OCI-LY7 (cell line): ENCODE measurements around the gene BAHCC1. TPM values are rescaled to one million over a fixed set of nuclear protein-coding genes. Genes with fewer than 3 reads are reported as not detected.

ENCODE experiments used
- BruUV-seq: library from RNA; stranded (reverse); fragments of 400-500 nt; replicated peaks from 2 replicates; lab custom pipeline; 2021; lab: Mats Ljungman, UMichigan
- CTCF ChIA-PET: fragments of 300-600 bp; sonication (Branson Sonifier 250); formaldehyde crosslinking; loops from one replicate; lab custom pipeline; 2022; ENCODE audit warnings: antibody characterized with exemption; ENCODE audit not compliant: unreplicated experiment; lab: Charles Lee
- POLR2A ChIA-PET: fragments of 300-600 bp; sonication (Branson Sonifier 250); formaldehyde crosslinking; loops from one replicate; lab custom pipeline; 2022; ENCODE audit warnings: antibody characterized with exemption; lab: Charles Lee
- DNase-seq: peaks from one replicate; pipeline ENCODE4 v3.0.0-alpha.2; 2015; ENCODE audit warnings: low spot score
- H2AFZ ChIP-seq: fragments of 200-600 bp; sonication (generic), shearing (Covaris generic); 2 replicates; pipeline ENCODE4 v1.6.1; 2014; ENCODE audit warnings: mild to moderate bottlenecking, antibody characterized with exemption, low read length, moderate library complexity
- H3K27ac ChIP-seq: fragments of 200-600 bp; sonication (generic); 2 replicates; pipeline ENCODE4 v1.5.1; 2014; ENCODE audit warnings: mixed run types, low read depth, mild to moderate bottlenecking, moderate library complexity, low read length, inconsistent platforms; ENCODE audit not compliant: poor library complexity, severe bottlenecking
- H3K36me3 ChIP-seq: fragments of 200-600 bp; sonication (generic); 2 replicates; pipeline ENCODE4 v1.6.1; 2014; ENCODE audit warnings: mild to moderate bottlenecking, antibody characterized with exemption, low read length, moderate library complexity, mixed read lengths; ENCODE audit not compliant: insufficient read depth
- H3K4me1 ChIP-seq: fragments of 200-600 bp; sonication (generic); 2 replicates; pipeline ENCODE4 v1.5.1; 2014; ENCODE audit warnings: mild to moderate bottlenecking, low read length; ENCODE audit not compliant: insufficient read depth, poor library complexity, severe bottlenecking
- H3K4me2 ChIP-seq: fragments of 200-600 bp; sonication (generic); 2 replicates; pipeline ENCODE4 v1.6.1; 2014; ENCODE audit warnings: mild to moderate bottlenecking, low read length
- H3K4me3 ChIP-seq: fragments of 200-600 bp; sonication (generic); 2 replicates; pipeline ENCODE4 v1.5.1; 2014; ENCODE audit warnings: mild to moderate bottlenecking, low read depth, low read length; ENCODE audit not compliant: poor library complexity, severe bottlenecking
- H3K79me2 ChIP-seq: fragments of 200-600 bp; sonication (generic); 2 replicates; pipeline ENCODE4 v1.6.1; 2016; ENCODE audit warnings: low read depth, mild to moderate bottlenecking, low read length, moderate library complexity, mixed read lengths; ENCODE audit not compliant: insufficient read depth
- H3K9me2 ChIP-seq: fragments of 200-600 bp; sonication (generic); 2 replicates; pipeline ENCODE4 v1.6.1; 2016; ENCODE audit warnings: mild to moderate bottlenecking, low read length, mixed read lengths; ENCODE audit not compliant: insufficient read depth
- H3K9me3 ChIP-seq: fragments of 200-600 bp; sonication (generic); 2 replicates; pipeline ENCODE4 v1.6.1; 2014; ENCODE audit warnings: mild to moderate bottlenecking, mixed run types, low read length, mixed read lengths
- H4K20me1 ChIP-seq: fragments of 200-600 bp; sonication (generic); 2 replicates; pipeline ENCODE4 v1.6.1; 2014; ENCODE audit warnings: mild to moderate bottlenecking, antibody characterized with exemption, low read length, moderate library complexity, mixed read lengths; ENCODE audit not compliant: insufficient read depth
- EZH2phosphoT487 ChIP-seq: fragments of 200-600 bp; sonication (generic); IDR thresholded peaks from 2 replicates; pipeline ENCODE4 v1.6.1; 2018; ENCODE audit warnings: low read depth, borderline replicate concordance, mild to moderate bottlenecking, mixed run types, antibody characterized with exemption, low read length, moderate library complexity, mixed read lengths
- intact Hi-C: fragments of 100-400 bp; cut with micrococcal nuclease; formaldehyde crosslinking; loops from one replicate; pipeline ENCODE4 v1.10.0; 2022; ENCODE audit not compliant: unreplicated experiment
- total RNA-seq, 2 experiments: library from RNA; depleted of rRNA in 1 of 2; stranded (reverse); fragments of >200 nt in 1 of 2; shearing (Covaris generic) in 1 of 2; gene quantifications; 2 replicates each; pipeline ENCODE4 v1.2.3, GENCODE V29; 2014 to 2022
- TF ChIP-seq, protein P1 (sequence below): fragments of 200-600 bp; sonication (generic); conservative IDR thresholded peaks from 2 replicates; pipeline ENCODE4 v1.5.1; 2014; ENCODE audit warnings: mild to moderate bottlenecking, antibody characterized with exemption, low read length, moderate library complexity, mixed read lengths

Gene BAHCC1
- total RNA-seq, 2 experiments from 2014 or later, result 5.2 to 5.5 TPM

DNA sequence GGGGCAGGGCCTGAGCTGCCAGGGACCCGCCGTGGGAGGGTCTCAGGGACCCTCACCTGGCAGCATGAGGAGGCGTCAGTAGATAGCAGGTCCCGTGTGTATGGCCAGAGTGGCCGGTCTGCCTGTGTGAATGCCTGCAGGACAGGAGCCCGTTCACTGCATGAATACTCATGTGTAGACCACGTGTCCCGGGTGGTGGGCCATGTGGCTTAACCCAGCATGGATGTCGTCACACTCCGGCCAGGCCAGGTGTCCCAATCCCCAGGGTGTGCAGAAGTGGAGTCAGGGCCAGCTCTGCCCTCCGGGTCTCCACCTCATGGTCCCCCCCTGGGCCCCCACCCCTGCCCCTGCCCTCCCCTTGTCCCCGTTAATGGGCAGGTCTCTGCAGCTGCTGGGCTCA, 53.7 kb downstream of the BAHCC1 start:
- H3K36me3 ChIP-seq, result no peaks in the 10 kb centered on the region
- H3K79me2 ChIP-seq, result no peaks in the 10 kb centered on the region
- H2AFZ ChIP-seq, result no peak overlapping the region
- no peaks in the 10 kb centered on the region for H3K9me2 ChIP-seq
- DNase-seq, result no peak
- no peak overlapping the region for H3K27ac ChIP-seq
- CTCF ChIA-PET, result no interaction called here
- H3K4me3 ChIP-seq, result no peak overlapping the region
- no peak overlapping the region for H3K4me2 ChIP-seq
- TF ChIP-seq, protein P1, sequence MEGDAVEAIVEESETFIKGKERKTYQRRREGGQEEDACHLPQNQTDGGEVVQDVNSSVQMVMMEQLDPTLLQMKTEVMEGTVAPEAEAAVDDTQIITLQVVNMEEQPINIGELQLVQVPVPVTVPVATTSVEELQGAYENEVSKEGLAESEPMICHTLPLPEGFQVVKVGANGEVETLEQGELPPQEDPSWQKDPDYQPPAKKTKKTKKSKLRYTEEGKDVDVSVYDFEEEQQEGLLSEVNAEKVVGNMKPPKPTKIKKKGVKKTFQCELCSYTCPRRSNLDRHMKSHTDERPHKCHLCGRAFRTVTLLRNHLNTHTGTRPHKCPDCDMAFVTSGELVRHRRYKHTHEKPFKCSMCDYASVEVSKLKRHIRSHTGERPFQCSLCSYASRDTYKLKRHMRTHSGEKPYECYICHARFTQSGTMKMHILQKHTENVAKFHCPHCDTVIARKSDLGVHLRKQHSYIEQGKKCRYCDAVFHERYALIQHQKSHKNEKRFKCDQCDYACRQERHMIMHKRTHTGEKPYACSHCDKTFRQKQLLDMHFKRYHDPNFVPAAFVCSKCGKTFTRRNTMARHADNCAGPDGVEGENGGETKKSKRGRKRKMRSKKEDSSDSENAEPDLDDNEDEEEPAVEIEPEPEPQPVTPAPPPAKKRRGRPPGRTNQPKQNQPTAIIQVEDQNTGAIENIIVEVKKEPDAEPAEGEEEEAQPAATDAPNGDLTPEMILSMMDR, result no peak
- no peak for TF ChIP-seq EZH2phosphoT487
- POLR2A ChIA-PET, result interaction anchor here (0.6 kb wide), 1 partner anchor 190 kb away, joined by 3 read pairs; no protein-coding TSS in a partner anchor
- no peaks in the 10 kb centered on the region for H3K9me3 ChIP-seq
- H3K4me1 ChIP-seq, result peaks cover 14% of the 10 kb centered on the region
- no peaks in the 10 kb centered on the region for H4K20me1 ChIP-seq
- intact Hi-C loops, result no loop called here
- no TSS peak for BruUV-seq

DNA sequence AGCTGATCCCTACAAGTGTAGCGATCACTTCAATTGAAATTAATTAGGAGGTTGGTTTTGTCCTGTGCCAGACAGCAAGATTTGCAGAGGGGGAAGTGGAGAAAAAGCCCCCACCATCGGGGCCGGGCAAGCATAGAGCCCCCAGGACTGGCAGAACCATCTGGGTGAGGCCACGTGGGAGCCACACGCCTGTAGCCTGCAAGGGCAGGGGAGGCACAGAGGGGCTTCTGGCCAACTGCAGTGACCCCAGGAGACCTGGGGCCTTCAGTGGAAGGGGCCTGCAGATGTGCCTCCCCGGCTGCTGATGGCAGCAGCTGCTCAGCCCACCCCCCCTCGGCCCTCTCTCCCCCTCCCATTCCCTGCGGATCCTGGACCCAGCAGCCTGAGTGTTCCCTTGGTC, 54.1 kb downstream of the BAHCC1 start:
- CTCF ChIA-PET, result no interaction called here
- no peak for DNase-seq
- Histone ChIP-seq H3K9me2 (no peaks in the 10 kb centered on the region), H4K20me1 (no peaks in the 10 kb centered on the region), H3K4me1 (peaks cover 18% of the 10 kb centered on the region), H3K4me2 (no peak overlapping the region), H3K4me3 (no peak overlapping the region), H3K79me2 (no peaks in the 10 kb centered on the region), H3K36me3 (no peaks in the 10 kb centered on the region), H2AFZ (no peak overlapping the region), H3K9me3 (no peaks in the 10 kb centered on the region), H3K27ac (no peak overlapping the region)
- POLR2A ChIA-PET, result no interaction called here
- BruUV-seq, result no TSS peak
- no peak for TF ChIP-seq EZH2phosphoT487
- TF ChIP-seq, protein P1, result no peak
- intact Hi-C loops, result no loop called here

DNA sequence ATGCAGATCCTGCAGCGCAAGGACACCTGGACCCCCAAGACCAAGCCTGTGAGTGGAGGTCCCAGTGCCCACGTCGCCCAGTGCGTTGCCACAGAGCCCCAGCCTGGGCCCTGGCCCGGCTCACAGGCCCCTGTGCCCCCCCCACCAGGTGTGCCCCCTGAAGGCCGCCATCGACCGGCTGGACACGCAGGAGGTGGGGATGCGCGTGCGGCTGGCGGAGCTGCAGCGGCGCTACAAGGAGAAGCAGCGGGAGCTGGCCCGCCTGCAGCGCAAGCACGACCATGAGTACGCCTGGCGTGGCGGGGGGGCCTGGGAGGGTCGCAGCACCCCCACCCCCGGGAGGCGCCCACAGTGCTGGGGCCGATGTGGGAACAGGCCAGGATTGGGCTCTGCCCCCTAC, 56.6 kb downstream of the BAHCC1 start:
- Histone ChIP-seq H4K20me1 (no peaks in the 10 kb centered on the region), H3K79me2 (no peaks in the 10 kb centered on the region), H3K27ac (no peak overlapping the region), H2AFZ (no peak overlapping the region), H3K9me3 (no peaks in the 10 kb centered on the region), H3K36me3 (no peaks in the 10 kb centered on the region), H3K4me2 (no peak overlapping the region), H3K4me3 (no peak overlapping the region), H3K9me2 (no peaks in the 10 kb centered on the region), H3K4me1 (peaks cover 32% of the 10 kb centered on the region)
- no peak for TF ChIP-seq EZH2phosphoT487
- TF ChIP-seq, protein P1, result no peak
- intact Hi-C loops, result no loop called here
- POLR2A ChIA-PET, result no interaction called here
- no TSS peak for BruUV-seq
- DNase-seq, result no peak
- CTCF ChIA-PET, result no interaction called here
